HL-60 (cell line): ENCODE data around the gene LRCH4.

ENCODE experiments used
- DNase-seq, 2 experiments: peaks; one replicate each; pipeline ENCODE4 v3.0.0-alpha.2; 2010 to 2020; ENCODE audit warnings: low read depth in 1 of 2, low spot score in 1 of 2
- H3K27ac ChIP-seq: fragments of 250-450 bp; sonication (Bioruptor Pico); replicated peaks from 2 replicates; pipeline ENCODE4 v1.5.1; 2020; ENCODE audit warnings: mild to moderate bottlenecking, moderate library complexity
- H3K27me3 ChIP-seq: fragments of 250-450 bp; sonication (Bioruptor Pico); 2 replicates; pipeline ENCODE4 v1.5.1; 2021; ENCODE audit warnings: mild to moderate bottlenecking, moderate library complexity; ENCODE audit not compliant: insufficient read depth, poor library complexity, severe bottlenecking
- H3K4me3 ChIP-seq: replicated peaks from 2 replicates; pipeline ENCODE4 v1.5.1; 2011; ENCODE audit warnings: mild to moderate bottlenecking, control low read depth, low read length; ENCODE audit not compliant: insufficient read depth
- CTCF ChIP-seq: IDR thresholded peaks from one replicate; pipeline ENCODE4 v1.5.1; 2011; ENCODE audit warnings: low read length, control low read depth, inconsistent platforms; ENCODE audit not compliant: insufficient read depth
- GABPA ChIP-seq: IDR thresholded peaks from 2 replicates; pipeline ENCODE4 v1.6.1; 2012; ENCODE audit warnings: low read depth
- POLR2AphosphoS5 ChIP-seq: IDR thresholded peaks from 2 replicates; pipeline ENCODE4 v1.6.1; 2012; ENCODE audit warnings: low read depth
- REST ChIP-seq: IDR thresholded peaks from 2 replicates; pipeline ENCODE4 v1.6.1; 2012; ENCODE audit warnings: low read depth; ENCODE audit not compliant: insufficient replicate concordance
- SPI1 ChIP-seq: IDR thresholded peaks from 2 replicates; pipeline ENCODE4 v1.6.1; 2012; ENCODE audit warnings: low read depth, mild to moderate bottlenecking, borderline replicate concordance

Gene LRCH4

GRCh38 chr7:100559127-100559526 is 26.8 kb downstream of the LRCH4 start:
- TF ChIP-seq CTCF (no peak), REST (no peak), POLR2AphosphoS5 (no peak), GABPA (no peak), SPI1 (no peak)
- Histone ChIP-seq H3K27ac (no peak overlapping the region), H3K27me3 (no peaks in the 10 kb centered on the region)

GRCh38 chr7:100556541-100556940 is 29.4 kb downstream of the LRCH4 start:
- DNase-seq, result peak in 1 of 2 experiments; percentile 68
- Histone ChIP-seq H3K27me3 (no peaks in the 10 kb centered on the region), H3K27ac (peak overlapping the region; percentile 22; the same call in 1 of the 2 replicates), H3K4me3 (no peak overlapping the region)
- no peak for TF ChIP-seq SPI1
- no peak for TF ChIP-seq GABPA
- TF ChIP-seq CTCF, result no peak
- no peak for TF ChIP-seq POLR2AphosphoS5
- no peak for TF ChIP-seq REST

More at GRCh38 chr7:100559127-100559526, 26.8 kb downstream of the LRCH4 start:
- DNase-seq, result no peak
- no peak overlapping the region for H3K4me3 ChIP-seq

GRCh38 chr7:100555701-100556100 is 30.2 kb downstream of the LRCH4 start:
- TF ChIP-seq REST (no peak), GABPA (no peak)
- no peak for DNase-seq
- Histone ChIP-seq H3K4me3 (no peak overlapping the region), H3K27me3 (no peaks in the 10 kb centered on the region), H3K27ac (no peak overlapping the region)

- no peak for TF ChIP-seq CTCF
- TF ChIP-seq REST, result no peak
- no peak for TF ChIP-seq GABPA
- TF ChIP-seq SPI1, result no peak
- no peak for TF ChIP-seq POLR2AphosphoS5
- DNase-seq, result no peak
These were observed 32.9 kb downstream of the LRCH4 start for GRCh38 chr7:100553032-100553431.

More at GRCh38 chr7:100553032-100553431, 32.9 kb downstream of the LRCH4 start:
- no peak overlapping the region for H3K27ac ChIP-seq
- H3K4me3 ChIP-seq, result no peak overlapping the region
- H3K27me3 ChIP-seq, result no peaks in the 10 kb centered on the region
